Loucy (cell line): ENCODE measurements around the gene MARCHF11.

Experiments used
- CTCF ChIP-seq: fragments of 200-600 bp; sonication (generic); conservative IDR thresholded peaks from 2 replicates; pipeline ENCODE4 v1.5.1; 2014; ENCODE audit warnings: mild to moderate bottlenecking, antibody characterized with exemption, low read length
- EZH2phosphoT487 ChIP-seq: fragments of 200-600 bp; IDR thresholded peaks from 2 replicates; pipeline ENCODE4 v1.6.1; 2018; ENCODE audit warnings: antibody characterized with exemption, mild to moderate bottlenecking, moderate library complexity, borderline replicate concordance

GRCh38 chr5:16061163-16061562 lies 118.4 kb downstream of the MARCHF11 start:
- TF ChIP-seq CTCF (no peak), EZH2phosphoT487 (no peak)
